Caco-2 (cell line): ENCODE measurements around the gene LRMDA. TPM values are rescaled to one million over a fixed set of nuclear protein-coding genes. Genes with fewer than 3 reads are reported as not detected.

Source experiments
- BruUV-seq: library from RNA; stranded (reverse); fragments of 400-500 nt; replicated peaks from 2 replicates; lab custom pipeline; 2021; lab: Mats Ljungman, UMichigan
- CTCF ChIA-PET: fragments of 300-600 bp; sonication (Branson Sonifier 250); formaldehyde crosslinking; loops from one replicate; lab custom pipeline; 2022; ENCODE audit warnings: antibody characterized with exemption; lab: Charles Lee
- POLR2A ChIA-PET: fragments of 300-600 bp; sonication (Branson Sonifier 250); formaldehyde crosslinking; loops from one replicate; lab custom pipeline; 2022; ENCODE audit warnings: antibody characterized with exemption; lab: Charles Lee
- DNase-seq, 2 experiments: peaks; one replicate each; pipeline versions ENCODE4 v3.0.0 to v3.0.0-alpha.2; 2020 to 2022
- H3K27me3 ChIP-seq: replicated peaks from 2 replicates; pipeline ENCODE4 v1.6.0; 2011; ENCODE audit warnings: low read length; ENCODE audit not compliant: control insufficient read depth, insufficient read depth
- H3K36me3 ChIP-seq: 2 replicates; pipeline ENCODE4 v1.5.1; 2011; ENCODE audit warnings: low read length; ENCODE audit not compliant: control insufficient read depth, insufficient read depth
- H3K4me1 ChIP-seq: fragments of 250-450 bp; sonication (Bioruptor Pico); 2 replicates; pipeline ENCODE4 v1.5.1; 2020; ENCODE audit warnings: mild to moderate bottlenecking
- H3K4me3 ChIP-seq: 2 replicates; pipeline ENCODE4 v1.5.1; 2011; ENCODE audit warnings: low read depth, mild to moderate bottlenecking, control low read depth, low read length
- H3K9me3 ChIP-seq: fragments of 250-450 bp; sonication (Bioruptor Pico); 2 replicates; pipeline ENCODE4 v1.5.1; 2020; ENCODE audit warnings: mild to moderate bottlenecking, moderate library complexity
- H3K27ac Mint-ChIP-seq: one replicate; pipeline ENCODE4 v1.8.0; 2022; ENCODE audit warnings: mixed read lengths; ENCODE audit not compliant: unreplicated experiment
- H3K27me3 Mint-ChIP-seq: one replicate; pipeline ENCODE4 v1.8.0; 2022; ENCODE audit warnings: mixed read lengths; ENCODE audit not compliant: insufficient read depth, unreplicated experiment
- H3K36me3 Mint-ChIP-seq: one replicate; pipeline ENCODE4 v1.8.0; 2022; ENCODE audit warnings: mild to moderate bottlenecking, mixed read lengths; ENCODE audit not compliant: insufficient read depth, unreplicated experiment
- H3K4me1 Mint-ChIP-seq: one replicate; pipeline ENCODE4 v1.8.0; 2022; ENCODE audit warnings: low read depth, mixed read lengths; ENCODE audit not compliant: unreplicated experiment
- H3K4me3 Mint-ChIP-seq: one replicate; pipeline ENCODE4 v1.8.0; 2022; ENCODE audit warnings: mild to moderate bottlenecking, moderate library complexity, mixed read lengths; ENCODE audit not compliant: unreplicated experiment
- H3K9me3 Mint-ChIP-seq: one replicate; pipeline ENCODE4 v1.8.0; 2022; ENCODE audit warnings: mixed read lengths; ENCODE audit not compliant: unreplicated experiment
- CTCF ChIP-seq, 2 experiments: fragments of 200-600 bp in 1 of 2; IDR thresholded peaks; 1 replicate in 1 of 2; 2 replicates in 1 of 2; pipeline versions ENCODE4 v1.5.1 to v1.8.0; 2011 to 2022; ENCODE audit warnings: antibody characterized with exemption in 1 of 2, control low read depth in 1 of 2, inconsistent platforms in 1 of 2, low read depth in 1 of 2, low read length in 1 of 2, mild to moderate bottlenecking in 1 of 2, moderate library complexity in 1 of 2; ENCODE audit not compliant: insufficient read depth in 1 of 2, severe bottlenecking in 1 of 2, unreplicated experiment in 1 of 2
- intact Hi-C: fragments of 100-400 bp; cut with micrococcal nuclease; formaldehyde crosslinking; loops from one replicate; pipeline ENCODE4 v1.10.0; 2022; ENCODE audit not compliant: unreplicated experiment
- total RNA-seq: library from RNA; stranded (reverse); gene quantifications from 2 replicates; pipeline ENCODE4 v1.2.3, GENCODE V29; 2022

The LRMDA gene
- total RNA-seq, 1 experiment from 2014 or later: 18.5 TPM

- peak; percentile 19 to 58 for DNase-seq
- peaks cover 9% of the 10 kb centered on the region for H3K9me3 Mint-ChIP-seq
- no peak overlapping the region for H3K4me3 Mint-ChIP-seq
- H3K4me1 Mint-ChIP-seq: peaks cover 5% of the 10 kb centered on the region
- peaks cover 9% of the 10 kb centered on the region for H3K36me3 Mint-ChIP-seq
- peaks cover 4% of the 10 kb centered on the region; the same call in 1 of the 2 replicates for H3K9me3 ChIP-seq
- POLR2A ChIA-PET: no interaction called here
- no peaks in the 10 kb centered on the region for H3K36me3 ChIP-seq
- no peak overlapping the region for H3K27ac Mint-ChIP-seq
- 0 out of 2 replicates have a peak, but pooled peaks cover 3% of the 10 kb centered on the region for H3K4me1 ChIP-seq
- no peaks in the 10 kb centered on the region; the same call in 1 of the 2 replicates for H3K27me3 ChIP-seq
- no peak for TF ChIP-seq CTCF (IDR thresholded peaks at IDR 0.05; ENCODE audit: insufficient read depth in 1 of 2, low read depth in 1 of 2, low read length in 1 of 2, severe bottlenecking in 1 of 2, unreplicated experiment in 1 of 2)
- H3K27me3 Mint-ChIP-seq: no peaks in the 10 kb centered on the region
- no TSS peak for BruUV-seq
- intact Hi-C loops: no loop called here
- CTCF ChIA-PET: no interaction called here
- H3K4me3 ChIP-seq: no peak overlapping the region
Measured at GRCh38 chr10:76133597-76134255, 702.3 kb downstream of the LRMDA start.

- DNase-seq: no peak
- ChIA-PET POLR2A (no interaction called here), CTCF (no interaction called here)
- TF ChIP-seq CTCF (IDR thresholded peaks at IDR 0.05; ENCODE audit: insufficient read depth in 1 of 2, low read depth in 1 of 2, low read length in 1 of 2, severe bottlenecking in 1 of 2, unreplicated experiment in 1 of 2): no peak
- Histone ChIP-seq H3K9me3 (peaks cover 4% of the 10 kb centered on the region; the same call in 1 of the 2 replicates), H3K36me3 (no peaks in the 10 kb centered on the region; the same call in 1 of the 2 replicates), H3K27me3 (no peaks in the 10 kb centered on the region; the same call in 1 of the 2 replicates), H3K4me1 (0 out of 2 replicates have a peak, but pooled peaks cover 3% of the 10 kb centered on the region), H3K4me3 (no peak overlapping the region)
- Mint-ChIP-seq H3K36me3 (no peaks in the 10 kb centered on the region), H3K4me3 (no peak overlapping the region), H3K4me1 (peaks cover 6% of the 10 kb centered on the region), H3K27ac (no peak overlapping the region), H3K9me3 (no peaks in the 10 kb centered on the region), H3K27me3 (no peaks in the 10 kb centered on the region)
- intact Hi-C loops: no loop called here
- no TSS peak for BruUV-seq
Measured at GRCh38 chr10:76136961-76137360, 705.5 kb downstream of the LRMDA start.

- intact Hi-C loops: no loop called here
- Histone ChIP-seq H3K36me3 (no peaks in the 10 kb centered on the region; the same call in 1 of the 2 replicates), H3K4me1 (0 out of 2 replicates have a peak, but pooled peaks cover 3% of the 10 kb centered on the region), H3K9me3 (peaks cover 4% of the 10 kb centered on the region; the same call in 1 of the 2 replicates), H3K27me3 (no peaks in the 10 kb centered on the region), H3K4me3 (no peak overlapping the region)
- H3K27me3 Mint-ChIP-seq: no peaks in the 10 kb centered on the region
- no TSS peak for BruUV-seq
- ChIA-PET POLR2A (no interaction called here), CTCF (no interaction called here)
- no peaks in the 10 kb centered on the region for H3K9me3 Mint-ChIP-seq
- H3K4me3 Mint-ChIP-seq: no peak overlapping the region
- H3K36me3 Mint-ChIP-seq: no peaks in the 10 kb centered on the region
- H3K27ac Mint-ChIP-seq: no peak overlapping the region
- no peak for DNase-seq
- H3K4me1 Mint-ChIP-seq: peaks cover 6% of the 10 kb centered on the region
- no peak for TF ChIP-seq CTCF (IDR thresholded peaks at IDR 0.05; ENCODE audit: insufficient read depth in 1 of 2, low read depth in 1 of 2, low read length in 1 of 2, severe bottlenecking in 1 of 2, unreplicated experiment in 1 of 2)
Measured at GRCh38 chr10:76138286-76138685, 706.9 kb downstream of the LRMDA start.
